ENCODE measurements around the gene PRIM1. TPM values are rescaled to one million over a fixed set of nuclear protein-coding genes. Genes with fewer than 3 reads are reported as not detected.

Gene PRIM1
- total and polyA plus RNA-seq, 2 of the 13 experiments (the other 11 are each of a cell fraction or from before 2014, with no cell fraction given) = 30.0 to 47.3 TPM

- TF ChIP-seq EZH2 (conservative IDR thresholded peaks at IDR 0.05; ENCODE audit: low read depth, low read length) = no peak
- no peak for TF ChIP-seq SMAD3 (CRISPR knock-in tag; IDR thresholded peaks at IDR 0.05)
- TF ChIP-seq SETDB1 (CRISPR knock-in tag; IDR thresholded peaks at IDR 0.05; ENCODE audit: borderline replicate concordance) = no peak
- TF ChIP-seq FOXK2 (IDR thresholded peaks at IDR 0.05) = no peak
- TF ChIP-seq USF2 (IDR thresholded peaks at IDR 0.05; ENCODE audit: low read depth, low read length) = no peak
- TF ChIP-seq USF2 (CRISPR knock-in tag; IDR thresholded peaks at IDR 0.05; ENCODE audit: borderline replicate concordance) = no peak
- TF ChIP-seq, protein P1, sequence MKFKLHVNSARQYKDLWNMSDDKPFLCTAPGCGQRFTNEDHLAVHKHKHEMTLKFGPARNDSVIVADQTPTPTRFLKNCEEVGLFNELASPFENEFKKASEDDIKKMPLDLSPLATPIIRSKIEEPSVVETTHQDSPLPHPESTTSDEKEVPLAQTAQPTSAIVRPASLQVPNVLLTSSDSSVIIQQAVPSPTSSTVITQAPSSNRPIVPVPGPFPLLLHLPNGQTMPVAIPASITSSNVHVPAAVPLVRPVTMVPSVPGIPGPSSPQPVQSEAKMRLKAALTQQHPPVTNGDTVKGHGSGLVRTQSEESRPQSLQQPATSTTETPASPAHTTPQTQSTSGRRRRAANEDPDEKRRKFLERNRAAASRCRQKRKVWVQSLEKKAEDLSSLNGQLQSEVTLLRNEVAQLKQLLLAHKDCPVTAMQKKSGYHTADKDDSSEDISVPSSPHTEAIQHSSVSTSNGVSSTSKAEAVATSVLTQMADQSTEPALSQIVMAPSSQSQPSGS (CRISPR knock-in tag; IDR thresholded peaks at IDR 0.05) = no peak
- TF ChIP-seq POLR2G (IDR thresholded peaks at IDR 0.05; ENCODE audit: low read depth, low read length) = peak; percentile 64
- TF ChIP-seq NR2F1 (CRISPR knock-in tag; IDR thresholded peaks at IDR 0.05) = peak; percentile 64 to 70; a peak in 3 of 4 replicates
- TF ChIP-seq, protein P2, sequence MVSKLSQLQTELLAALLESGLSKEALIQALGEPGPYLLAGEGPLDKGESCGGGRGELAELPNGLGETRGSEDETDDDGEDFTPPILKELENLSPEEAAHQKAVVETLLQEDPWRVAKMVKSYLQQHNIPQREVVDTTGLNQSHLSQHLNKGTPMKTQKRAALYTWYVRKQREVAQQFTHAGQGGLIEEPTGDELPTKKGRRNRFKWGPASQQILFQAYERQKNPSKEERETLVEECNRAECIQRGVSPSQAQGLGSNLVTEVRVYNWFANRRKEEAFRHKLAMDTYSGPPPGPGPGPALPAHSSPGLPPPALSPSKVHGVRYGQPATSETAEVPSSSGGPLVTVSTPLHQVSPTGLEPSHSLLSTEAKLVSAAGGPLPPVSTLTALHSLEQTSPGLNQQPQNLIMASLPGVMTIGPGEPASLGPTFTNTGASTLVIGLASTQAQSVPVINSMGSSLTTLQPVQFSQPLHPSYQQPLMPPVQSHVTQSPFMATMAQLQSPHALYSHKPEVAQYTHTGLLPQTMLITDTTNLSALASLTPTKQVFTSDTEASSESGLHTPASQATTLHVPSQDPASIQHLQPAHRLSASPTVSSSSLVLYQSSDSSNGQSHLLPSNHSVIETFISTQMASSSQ (IDR thresholded peaks at IDR 0.05; ENCODE audit: low read depth) = no peak
- TF ChIP-seq, protein P2 (CRISPR knock-in tag; IDR thresholded peaks at IDR 0.05; ENCODE audit: borderline replicate concordance) = no peak; the same call in 1 of the 2 replicates
- no peak for TF ChIP-seq ZNF549 (CRISPR knock-in tag; IDR thresholded peaks at IDR 0.05)
- no peak for TF ChIP-seq SNAI1 (CRISPR knock-in tag; IDR thresholded peaks at IDR 0.05; ENCODE audit: borderline replicate concordance)
- no peak for TF ChIP-seq HNRNPK (IDR thresholded peaks at IDR 0.05; ENCODE audit: low read depth, low read length, poor library complexity, severe bottlenecking)
- no peak for TF ChIP-seq ZNF530 (CRISPR knock-in tag; IDR thresholded peaks at IDR 0.05; ENCODE audit: low read depth)
- no peak for TF ChIP-seq PTBP1 (IDR thresholded peaks at IDR 0.05; ENCODE audit: low read depth, low read length, poor library complexity, severe bottlenecking)
- no peak for TF ChIP-seq ZNF124 (CRISPR knock-in tag; IDR thresholded peaks at IDR 0.05)
- TF ChIP-seq, protein P3, sequence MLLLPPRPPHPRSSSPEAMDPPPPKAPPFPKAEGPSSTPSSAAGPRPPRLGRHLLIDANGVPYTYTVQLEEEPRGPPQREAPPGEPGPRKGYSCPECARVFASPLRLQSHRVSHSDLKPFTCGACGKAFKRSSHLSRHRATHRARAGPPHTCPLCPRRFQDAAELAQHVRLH (CRISPR knock-in tag; IDR thresholded peaks at IDR 0.05; ENCODE audit: borderline replicate concordance, low read depth) = peak; percentile 67; the same call in 1 of the 2 replicates
Measured at GRCh38 chr12:56751712-56752598, at the start of gene PRIM1 (continued).
